Activated CD4-positive, alpha-beta T cell treated with anti-CD3 and anti-CD28 coated beads for 1 hour (primary cell): Measurements from ENCODE around the gene PYGM.
A peak's percentile ranks its signal among the peaks of the same experiment; 100 is the strongest.

ENCODE experiments used
- DNase-seq: peaks from one replicate; pipeline ENCODE4 v3.0.0-alpha.2; 2020

PYGM gene

GRCh38 chr11:64759722-64760719 lies at the start of gene PYGM:
Gene PYGM (minus strand): TSS chr11:64759974. CDS start chr11:64759898, 76 bp downstream.
- DNase-seq: no peak

- DNase-seq: no peak
Measured at GRCh38 chr11:64805481-64805880, 45.7 kb upstream of the PYGM start.

GRCh38 chr11:64804346-64805210 lies 44.8 kb upstream of the PYGM start:
- no peak for DNase-seq

GRCh38 chr11:64803846-64804345 lies 44.1 kb upstream of the PYGM start:
- no peak for DNase-seq

GRCh38 chr11:64803158-64803845 lies 43.5 kb upstream of the PYGM start, which contains the start of gene MAP4K2:
Gene MAP4K2 (minus strand): TSS chr11:64803214. CDS start chr11:64803149, 65 bp downstream.
- peak; percentile 79 for DNase-seq

GRCh38 chr11:64802370-64803157 lies 42.8 kb upstream of the PYGM start:
- DNase-seq: no peak

GRCh38 chr11:64801561-64802369 lies 42.0 kb upstream of the PYGM start:
- no peak for DNase-seq

GRCh38 chr11:64801158-64801464 lies 41.3 kb upstream of the PYGM start:
- DNase-seq: no peak

- DNase-seq: no peak
Measured at GRCh38 chr11:64800303-64801157, 40.8 kb upstream of the PYGM start.

GRCh38 chr11:64799623-64800302 lies 40.0 kb upstream of the PYGM start:
- no peak for DNase-seq

- DNase-seq: no peak
Measured at GRCh38 chr11:64799256-64799622, 39.5 kb upstream of the PYGM start.

GRCh38 chr11:64796757-64797541 lies 37.2 kb upstream of the PYGM start:
- DNase-seq: no peak

- DNase-seq: no peak
Measured at GRCh38 chr11:64796047-64796756, 36.4 kb upstream of the PYGM start.

GRCh38 chr11:64794526-64794925 lies 34.8 kb upstream of the PYGM start:
- no peak for DNase-seq

- DNase-seq: no peak
Measured at GRCh38 chr11:64793271-64794160, 33.7 kb upstream of the PYGM start.

GRCh38 chr11:64792482-64792881 lies 32.7 kb upstream of the PYGM start:
- DNase-seq: no peak

- no peak for DNase-seq
Measured at GRCh38 chr11:64791781-64792291, 32.1 kb upstream of the PYGM start.
